A673 (cell line): ENCODE data around the gene ZNF865. TPM values are rescaled to one million over a fixed set of nuclear protein-coding genes. Genes with fewer than 3 reads are reported as not detected.
A peak's percentile ranks its signal among the peaks of the same experiment; 100 is the strongest.

Source experiments
- BruUV-seq: library from RNA; stranded (reverse); fragments of 400-500 nt; replicated peaks from 2 replicates; lab custom pipeline; 2021; lab: Mats Ljungman, UMichigan
- CTCF ChIA-PET: fragments of 300-600 bp; sonication (Branson Sonifier 250); formaldehyde crosslinking; loops from one replicate; lab custom pipeline; 2022; ENCODE audit warnings: antibody characterized with exemption; lab: Charles Lee
- POLR2A ChIA-PET: fragments of 300-600 bp; sonication (Branson Sonifier 250); formaldehyde crosslinking; loops from one replicate; lab custom pipeline; 2022; ENCODE audit warnings: antibody characterized with exemption; ENCODE audit not compliant: low non-redundant PET; lab: Charles Lee
- DNase-seq: peaks from one replicate; pipeline ENCODE4 v3.0.0-alpha.2; 2015; ENCODE audit warnings: low spot score
- H3K27ac ChIP-seq: fragments of 200-600 bp; sonication (generic); 2 replicates; pipeline ENCODE4 v1.5.1; 2016; ENCODE audit warnings: mixed run types, low read depth, mild to moderate bottlenecking, mixed read lengths, antibody characterized with exemption, low read length; ENCODE audit not compliant: poor library complexity, severe bottlenecking
- H3K27me3 ChIP-seq: fragments of 200-600 bp; sonication (generic); replicated peaks from 2 replicates; pipeline ENCODE4 v1.6.1; 2017; ENCODE audit warnings: mixed run types, low read depth, mild to moderate bottlenecking, mixed read lengths, antibody characterized with exemption, low read length; ENCODE audit not compliant: insufficient read depth, poor library complexity
- H3K36me3 ChIP-seq: fragments of 200-600 bp; sonication (generic); 2 replicates; pipeline ENCODE4 v1.6.1; 2016; ENCODE audit warnings: mixed run types, mild to moderate bottlenecking, mixed read lengths, antibody characterized with exemption, low read length; ENCODE audit not compliant: insufficient read depth, poor library complexity, severe bottlenecking
- H3K4me1 ChIP-seq: fragments of 200-600 bp; sonication (generic); 2 replicates; pipeline ENCODE4 v1.6.1; 2017; ENCODE audit warnings: mixed run types, mild to moderate bottlenecking, mixed read lengths, antibody characterized with exemption, low read length; ENCODE audit not compliant: insufficient read depth, poor library complexity, severe bottlenecking
- H3K4me3 ChIP-seq: fragments of 200-600 bp; sonication (generic); 2 replicates; pipeline ENCODE4 v1.5.1; 2016; ENCODE audit warnings: low read depth, mixed run types, mild to moderate bottlenecking, mixed read lengths, low read length; ENCODE audit not compliant: poor library complexity, severe bottlenecking
- H3K9me3 ChIP-seq: fragments of 200-600 bp; sonication (generic); 2 replicates; pipeline ENCODE4 v1.6.1; 2016; ENCODE audit warnings: mixed run types, low read depth, mild to moderate bottlenecking, mixed read lengths, antibody characterized with exemption, low read length; ENCODE audit not compliant: poor library complexity, severe bottlenecking
- CTCF ChIP-seq: fragments of 300-800, 200-600 bp; sonication (generic); conservative IDR thresholded peaks from 2 replicates; pipeline ENCODE4 v1.5.1; 2017; ENCODE audit warnings: low read depth, mild to moderate bottlenecking, antibody characterized with exemption, low read length, moderate library complexity, mixed read lengths
- EZH2 ChIP-seq: fragments of 200-600 bp; sonication (generic); IDR thresholded peaks from 2 replicates; pipeline ENCODE4 v1.6.1; 2017; ENCODE audit warnings: borderline replicate concordance, low read depth, mild to moderate bottlenecking, mixed read lengths, antibody characterized with exemption, low read length; ENCODE audit not compliant: poor library complexity, severe bottlenecking
- intact Hi-C: fragments of 100-400 bp; cut with micrococcal nuclease; formaldehyde crosslinking; loops from one replicate; pipeline ENCODE4 v1.10.0; 2022; ENCODE audit not compliant: unreplicated experiment
- total RNA-seq: library from RNA; stranded (reverse); gene quantifications from 2 replicates; pipeline ENCODE4 v1.2.3, GENCODE V29; 2021

ZNF865 gene
- total RNA-seq, 1 experiment from 2014 or later = 16.1 TPM

- intact Hi-C loops = no loop called here
- peak within 1 kb of the TSS; percentile 83 for H3K4me3 ChIP-seq
- no peaks in the 10 kb centered on the region for H3K9me3 ChIP-seq
- H3K27me3 ChIP-seq = no peaks in the 10 kb centered on the region
- POLR2A ChIA-PET = interaction anchor here (0.6 kb wide), 1 partner anchor 178 kb away, joined by 3 read pairs; no protein-coding TSS in a partner anchor
- H3K27ac ChIP-seq = peak within 1 kb of the TSS; percentile 99
- no peak for TF ChIP-seq CTCF
- TF ChIP-seq EZH2 = no peak
- DNase-seq = peak; percentile 93
- CTCF ChIA-PET = interaction anchor here (0.5 to 1.5 kb wide), 7 partner anchors 12 to 193 kb away, joined by 3 to 17 read pairs (median 3); partner anchors contain the start of genes ISOC2, ZNF581 and ZNF784
- peaks cover 18% of the 10 kb centered on the region for H3K4me1 ChIP-seq
- peaks cover 27% of the 10 kb centered on the region for H3K36me3 ChIP-seq
- no TSS peak for BruUV-seq
Observed at GRCh38 chr19:55654868-55655647, 49.6 kb downstream of the ZNF865 start, which contains the start of gene U2AF2. Gene U2AF2, plus strand, starts transcription at chr19:55655035. Its CDS starts 70 bp downstream, at chr19:55655105.

- Histone ChIP-seq H3K27me3 (no peaks in the 10 kb centered on the region), H3K4me3 (peak overlapping the region; percentile 83), H3K36me3 (peaks cover 31% of the 10 kb centered on the region), H3K9me3 (no peaks in the 10 kb centered on the region), H3K27ac (peak overlapping the region; percentile 99), H3K4me1 (peaks cover 18% of the 10 kb centered on the region)
- DNase-seq = no peak
- TF ChIP-seq EZH2 (no peak), CTCF (no peak)
- intact Hi-C loops = loop anchor here (2.0 kb wide), 1 partner anchor 15 kb away; no protein-coding TSS in a partner anchor
- TSS peak; percentile 53 for BruUV-seq
- ChIA-PET CTCF (interaction anchor here (0.6 to 2.1 kb wide), 2 partner anchors 16 to 75 kb away, joined by 3 to 6 read pairs; partner anchors contain the start of gene ZNF579), POLR2A (no interaction called here)
Observed at GRCh38 chr19:55655648-55656040, 50.2 kb downstream of the ZNF865 start.

DNA sequence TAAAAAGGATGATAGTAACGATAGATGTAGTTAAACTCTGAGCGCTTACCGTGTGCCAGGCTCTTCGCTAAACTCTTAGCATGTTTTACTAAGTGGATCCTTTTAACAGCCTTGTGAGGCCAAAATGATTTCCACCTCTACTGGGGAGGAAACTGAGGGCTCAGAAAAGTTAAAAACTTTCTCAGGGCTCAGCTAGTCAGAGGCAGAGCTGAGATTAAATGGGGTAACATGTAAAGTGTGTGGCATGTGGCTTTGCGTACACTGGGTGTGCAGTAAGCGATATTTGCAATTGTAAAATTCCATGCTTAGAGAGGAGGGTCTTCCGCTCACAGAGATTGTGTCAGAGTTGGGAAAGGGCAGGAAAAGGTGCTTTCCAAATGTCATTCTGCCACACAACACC is 51.1 kb downstream of the ZNF865 start:
- Histone ChIP-seq H3K27ac (peak overlapping the region; percentile 99), H3K4me1 (peaks cover 18% of the 10 kb centered on the region), H3K4me3 (peak overlapping the region; percentile 83), H3K36me3 (peaks cover 33% of the 10 kb centered on the region), H3K9me3 (no peaks in the 10 kb centered on the region), H3K27me3 (no peaks in the 10 kb centered on the region)
- TF ChIP-seq CTCF (no peak), EZH2 (no peak)
- POLR2A ChIA-PET = no interaction called here
- BruUV-seq = no TSS peak
- CTCF ChIA-PET = interaction anchor here (2.1 kb wide), 1 partner anchor 15 kb away, joined by 6 read pairs; no protein-coding TSS in a partner anchor
- no peak for DNase-seq
- intact Hi-C loops = loop anchor here (2.0 kb wide), 1 partner anchor 14 kb away; no protein-coding TSS in a partner anchor
